Panc1 (cell line): ENCODE data around the gene EEF1A1. TPM values are rescaled to one million over a fixed set of nuclear protein-coding genes. Genes with fewer than 3 reads are reported as not detected.

ENCODE experiments used
- ATAC-seq: fragments of 200-7000 bp; cut with Tn5 transposase; 2 replicates; pipeline ENCODE4 v1.9.1; 2020; ENCODE audit warnings: mild to moderate bottlenecking, moderate library complexity
- BruUV-seq: library from RNA; stranded (reverse); fragments of 400-500 nt; replicated peaks from 2 replicates; lab custom pipeline; 2021; lab: Mats Ljungman, UMichigan
- CTCF ChIA-PET: fragments of 300-600 bp; sonication (Branson Sonifier 250); formaldehyde crosslinking; loops from one replicate; lab custom pipeline; 2022; ENCODE audit warnings: antibody characterized with exemption; lab: Charles Lee
- POLR2A ChIA-PET: fragments of 300-600 bp; sonication (Branson Sonifier 250); formaldehyde crosslinking; loops from one replicate; lab custom pipeline; 2022; ENCODE audit warnings: antibody characterized with exemption; lab: Charles Lee
- DNase-seq: peaks from one replicate; pipeline ENCODE4 v3.0.0-alpha.2; 2010; ENCODE audit warnings: low read depth, low spot score
- H3K27ac ChIP-seq: 2 replicates; pipeline ENCODE4 v1.5.1; 2011; ENCODE audit warnings: mild to moderate bottlenecking, low read length, inconsistent platforms
- H3K27me3 ChIP-seq: fragments of 200-500 bp; sonication (Bioruptor generic); 2 replicates; pipeline ENCODE4 v1.6.0; 2014; ENCODE audit warnings: low read length, inconsistent platforms; ENCODE audit not compliant: control insufficient read depth, insufficient read depth
- H3K36me3 ChIP-seq: fragments of 200-500 bp; sonication (Bioruptor generic); 2 replicates; pipeline ENCODE4 v1.5.1; 2014; ENCODE audit warnings: inconsistent platforms, mild to moderate bottlenecking, low read length, moderate library complexity; ENCODE audit not compliant: control insufficient read depth, insufficient read depth
- H3K4me1 ChIP-seq: 2 replicates; pipeline ENCODE4 v1.5.1; 2011; ENCODE audit warnings: inconsistent platforms, mild to moderate bottlenecking, low read length, moderate library complexity; ENCODE audit not compliant: control insufficient read depth, insufficient read depth
- H3K4me3 ChIP-seq, 2 experiments: 2 replicates each; pipeline ENCODE4 v1.5.1; 2011 to 2012; ENCODE audit warnings: low read depth in 2 of 2, low read length in 2 of 2, mild to moderate bottlenecking in 2 of 2, inconsistent platforms in 1 of 2, moderate library complexity in 1 of 2
- H3K9me3 ChIP-seq: fragments of 200-500 bp; sonication (Bioruptor generic); 2 replicates; pipeline ENCODE4 v1.5.1; 2014; ENCODE audit warnings: low read depth, mild to moderate bottlenecking, inconsistent platforms, low read length, moderate library complexity; ENCODE audit not compliant: control insufficient read depth, insufficient read depth
- CTCF ChIP-seq: fragments of 450-650 bp; IDR thresholded peaks from 2 replicates; pipeline ENCODE4 v1.5.1; 2017; ENCODE audit warnings: mild to moderate bottlenecking
- POLR2AphosphoS5 ChIP-seq: IDR thresholded peaks from 2 replicates; pipeline ENCODE4 v1.6.1; 2012; ENCODE audit warnings: mild to moderate bottlenecking, low read depth, low read length, moderate library complexity
- REST ChIP-seq, 2 experiments: IDR thresholded peaks; 2 replicates each; pipeline ENCODE4 v1.6.1; 2011 to 2012; ENCODE audit warnings: low read depth in 2 of 2, control low read depth in 1 of 2, low read length in 1 of 2, mild to moderate bottlenecking in 1 of 2, moderate library complexity in 1 of 2; ENCODE audit not compliant: insufficient read depth in 1 of 2
- SIN3A ChIP-seq: IDR thresholded peaks from 2 replicates; pipeline ENCODE4 v1.6.1; 2012; ENCODE audit warnings: low read depth, mild to moderate bottlenecking, low read length, moderate library complexity, borderline replicate concordance; ENCODE audit not compliant: insufficient read depth
- TCF7L2 ChIP-seq: IDR thresholded peaks from 2 replicates; pipeline ENCODE4 v1.6.1; 2011; ENCODE audit warnings: mild to moderate bottlenecking, low read depth, low read length, inconsistent platforms
- in situ Hi-C: cut with HindIII; loops from 2 replicates; pipeline ENCODE4 v1.10.0; 2016; ENCODE audit warnings: low sequenced_read_pairs, low pct_unique_long_range_greater_than_20kb
- intact Hi-C: fragments of 100-400 bp; cut with micrococcal nuclease; formaldehyde crosslinking; loops from one replicate; pipeline ENCODE4 v1.10.0; 2022; ENCODE audit not compliant: unreplicated experiment
- total RNA-seq: library from RNA; stranded (reverse); gene quantifications from one replicate; pipeline ENCODE4 v1.2.1, GENCODE V29; 2021; ENCODE audit not compliant: unreplicated experiment

EEF1A1 gene
- total RNA-seq, 1 experiment from 2014 or later: 10,069 TPM

GRCh38 chr6:73515204-73515655 lies 5.6 kb downstream of the EEF1A1 start:
- intact Hi-C loops (loop anchor here (2.0 kb wide), 1 partner anchor 138 kb away; the partner anchor contains the start of gene SLC17A5), in situ Hi-C loops (no loop called here)
- DNase-seq (no peak), ATAC-seq (peak; percentile 19)
- Histone ChIP-seq H3K27ac (peak overlapping the region; percentile 83), H3K27me3 (no peaks in the 10 kb centered on the region), H3K4me1 (peaks cover 28% of the 10 kb centered on the region), H3K36me3 (peaks cover 36% of the 10 kb centered on the region), H3K9me3 (no peaks in the 10 kb centered on the region), H3K4me3 (peak overlapping the region; percentile 49 to 86)
- POLR2A ChIA-PET: interaction anchor here (0.6 to 3.4 kb wide), 8 partner anchors 51 to 138 kb away, joined by 3 to 20 read pairs (median 4); no protein-coding TSS in a partner anchor
- CTCF ChIA-PET: interaction anchor here (0.6 kb wide), 2 partner anchors 9 to 70 kb away, joined by 3 to 7 read pairs; no protein-coding TSS in a partner anchor
- TF ChIP-seq POLR2AphosphoS5 (no peak; the same call in 1 of the 2 replicates), TCF7L2 (no peak), SIN3A (0 out of 2 replicates have a peak, but pooled peaks have one; percentile 44)
- no TSS peak for BruUV-seq

- peak; percentile 43 for ATAC-seq
- in situ Hi-C loops: no loop called here
These were observed 6.1 kb downstream of the EEF1A1 start for GRCh38 chr6:73514746-73515110.

More at GRCh38 chr6:73514746-73515110, 6.1 kb downstream of the EEF1A1 start:
- H3K27ac ChIP-seq: peak overlapping the region; percentile 83
- H3K27me3 ChIP-seq: no peaks in the 10 kb centered on the region
- peak overlapping the region in 1 of 2 experiments; percentile 86; a peak in 2 of 4 replicates for H3K4me3 ChIP-seq
- no peaks in the 10 kb centered on the region for H3K9me3 ChIP-seq
- DNase-seq: no peak
- intact Hi-C loops: loop anchor here (2.0 kb wide), 1 partner anchor 138 kb away; the partner anchor contains the start of gene SLC17A5
- H3K4me1 ChIP-seq: peaks cover 28% of the 10 kb centered on the region
- peaks cover 31% of the 10 kb centered on the region for H3K36me3 ChIP-seq
- CTCF ChIA-PET: interaction anchor here (0.6 to 0.7 kb wide), 2 partner anchors 65 to 70 kb away, joined by 6 to 7 read pairs; no protein-coding TSS in a partner anchor
- no TSS peak for BruUV-seq
- POLR2A ChIA-PET: interaction anchor here (0.5 to 3.4 kb wide), 9 partner anchors 51 to 222 kb away, joined by 3 to 20 read pairs (median 12); partner anchors contain the start of gene MTO1
- no peak for TF ChIP-seq REST (IDR thresholded peaks at IDR 0.05; ENCODE audit: insufficient read depth in 1 of 2, low read depth in 2 of 2, low read length in 1 of 2)
- TF ChIP-seq TCF7L2: no peak; the same call in 1 of the 2 replicates
- TF ChIP-seq CTCF: no peak
- TF ChIP-seq POLR2AphosphoS5: no peak
- no peak for TF ChIP-seq SIN3A
